ENCODE data around the gene SYNE2. TPM values are rescaled to one million over a fixed set of nuclear protein-coding genes. Genes with fewer than 3 reads are reported as not detected.

The SYNE2 gene
- total RNA-seq, 1 experiment from 2014 or later = 48.5 TPM

GRCh38 chr14:63996016-63996415 is 143.2 kb downstream of the SYNE2 start:
- H3K9me3 Mint-ChIP-seq (ENCODE audit: unreplicated experiment) = no peaks in the 10 kb centered on the region
- no peaks in the 10 kb centered on the region for H3K27me3 ChIP-seq (replicated peaks; ENCODE audit: control insufficient read depth, insufficient read depth, low read length)
- H3K27me3 Mint-ChIP-seq (ENCODE audit: insufficient read depth, unreplicated experiment) = no peaks in the 10 kb centered on the region
- intact Hi-C loops (cut with micrococcal nuclease; ENCODE audit: unreplicated experiment) = no loop called here
- POLR2A ChIA-PET = no interaction called here
- DNase-seq = no peak
- CTCF ChIA-PET = no interaction called here
- no peaks in the 10 kb centered on the region for H3K4me1 Mint-ChIP-seq (ENCODE audit: low read depth, unreplicated experiment)
- H3K36me3 Mint-ChIP-seq (ENCODE audit: insufficient read depth, unreplicated experiment) = peaks cover 10% of the 10 kb centered on the region
- TF ChIP-seq CTCF (IDR thresholded peaks at IDR 0.05; ENCODE audit: insufficient read depth in 1 of 2, low read depth in 1 of 2, low read length in 1 of 2, severe bottlenecking in 1 of 2, unreplicated experiment in 1 of 2) = no peak
- H3K27ac Mint-ChIP-seq (ENCODE audit: unreplicated experiment) = no peak overlapping the region
- H3K36me3 ChIP-seq (ENCODE audit: control insufficient read depth, insufficient read depth, low read length) = no peaks in the 10 kb centered on the region
- H3K9me3 ChIP-seq = no peaks in the 10 kb centered on the region
- BruUV-seq (replicated peaks) = no TSS peak
- H3K4me1 ChIP-seq = peaks cover 3% of the 10 kb centered on the region; the same call in 1 of the 2 replicates
- H3K4me3 Mint-ChIP-seq (ENCODE audit: unreplicated experiment) = no peak overlapping the region
- H3K4me3 ChIP-seq (ENCODE audit: low read depth, low read length) = no peak overlapping the region

- Histone ChIP-seq H3K36me3 (ENCODE audit: control insufficient read depth, insufficient read depth, low read length) (no peaks in the 10 kb centered on the region), H3K27me3 (replicated peaks; ENCODE audit: control insufficient read depth, insufficient read depth, low read length) (no peaks in the 10 kb centered on the region), H3K4me3 (ENCODE audit: low read depth, low read length) (no peak overlapping the region), H3K9me3 (no peaks in the 10 kb centered on the region), H3K4me1 (peaks cover 3% of the 10 kb centered on the region; the same call in 1 of the 2 replicates)
- Mint-ChIP-seq H3K9me3 (ENCODE audit: unreplicated experiment) (no peaks in the 10 kb centered on the region), H3K27me3 (ENCODE audit: insufficient read depth, unreplicated experiment) (no peaks in the 10 kb centered on the region), H3K4me1 (ENCODE audit: low read depth, unreplicated experiment) (no peaks in the 10 kb centered on the region), H3K36me3 (ENCODE audit: insufficient read depth, unreplicated experiment) (peaks cover 9% of the 10 kb centered on the region), H3K27ac (ENCODE audit: unreplicated experiment) (no peak overlapping the region), H3K4me3 (ENCODE audit: unreplicated experiment) (no peak overlapping the region)
- ChIA-PET POLR2A (no interaction called here), CTCF (no interaction called here)
- DNase-seq = no peak
- intact Hi-C loops (cut with micrococcal nuclease; ENCODE audit: unreplicated experiment) = no loop called here
- no peak for TF ChIP-seq CTCF (IDR thresholded peaks at IDR 0.05; ENCODE audit: insufficient read depth in 1 of 2, low read depth in 1 of 2, low read length in 1 of 2, severe bottlenecking in 1 of 2, unreplicated experiment in 1 of 2)
- BruUV-seq (replicated peaks) = no TSS peak
These were observed 143.9 kb downstream of the SYNE2 start for GRCh38 chr14:63996625-63997220.

GRCh38 chr14:64000749-64001148 is 147.9 kb downstream of the SYNE2 start:
- Mint-ChIP-seq H3K36me3 (ENCODE audit: insufficient read depth, unreplicated experiment) (peaks cover 17% of the 10 kb centered on the region), H3K4me1 (ENCODE audit: low read depth, unreplicated experiment) (no peaks in the 10 kb centered on the region), H3K27me3 (ENCODE audit: insufficient read depth, unreplicated experiment) (no peaks in the 10 kb centered on the region), H3K27ac (ENCODE audit: unreplicated experiment) (no peak overlapping the region), H3K9me3 (ENCODE audit: unreplicated experiment) (no peaks in the 10 kb centered on the region), H3K4me3 (ENCODE audit: unreplicated experiment) (no peak overlapping the region)
- POLR2A ChIA-PET = no interaction called here
- Histone ChIP-seq H3K9me3 (no peaks in the 10 kb centered on the region), H3K27me3 (replicated peaks; ENCODE audit: control insufficient read depth, insufficient read depth, low read length) (no peaks in the 10 kb centered on the region), H3K4me1 (peaks cover 3% of the 10 kb centered on the region; the same call in 1 of the 2 replicates), H3K36me3 (ENCODE audit: control insufficient read depth, insufficient read depth, low read length) (no peaks in the 10 kb centered on the region), H3K4me3 (ENCODE audit: low read depth, low read length) (no peak overlapping the region)
- CTCF ChIA-PET = no interaction called here
- no peak for DNase-seq
- no TSS peak for BruUV-seq (replicated peaks)
- TF ChIP-seq CTCF (IDR thresholded peaks at IDR 0.05; ENCODE audit: insufficient read depth in 1 of 2, low read depth in 1 of 2, low read length in 1 of 2, severe bottlenecking in 1 of 2, unreplicated experiment in 1 of 2) = no peak
- intact Hi-C loops (cut with micrococcal nuclease; ENCODE audit: unreplicated experiment) = no loop called here

All from Caco-2 (cell line).